Fibroblast of lung (primary cell): Measurements from ENCODE around the gene DYSF.

Experiments
- CTCF ChIP-seq, 2 donors: IDR thresholded peaks in 1 of 2; conservative IDR thresholded peaks in 1 of 2; 1 replicate in 1 of 2; 2 replicates in 1 of 2; pipeline ENCODE4 v1.5.1; 2011 to 2012; ENCODE audit warnings: low read length in 2 of 2, control low read depth in 1 of 2, inconsistent platforms in 1 of 2, low read depth in 1 of 2, mild to moderate bottlenecking in 1 of 2
- EZH2 ChIP-seq: IDR thresholded peaks from 2 replicates; pipeline ENCODE4 v1.5.1; 2012; ENCODE audit warnings: low read length, control low read depth, mild to moderate bottlenecking; ENCODE audit errors: missing control alignments

DNA sequence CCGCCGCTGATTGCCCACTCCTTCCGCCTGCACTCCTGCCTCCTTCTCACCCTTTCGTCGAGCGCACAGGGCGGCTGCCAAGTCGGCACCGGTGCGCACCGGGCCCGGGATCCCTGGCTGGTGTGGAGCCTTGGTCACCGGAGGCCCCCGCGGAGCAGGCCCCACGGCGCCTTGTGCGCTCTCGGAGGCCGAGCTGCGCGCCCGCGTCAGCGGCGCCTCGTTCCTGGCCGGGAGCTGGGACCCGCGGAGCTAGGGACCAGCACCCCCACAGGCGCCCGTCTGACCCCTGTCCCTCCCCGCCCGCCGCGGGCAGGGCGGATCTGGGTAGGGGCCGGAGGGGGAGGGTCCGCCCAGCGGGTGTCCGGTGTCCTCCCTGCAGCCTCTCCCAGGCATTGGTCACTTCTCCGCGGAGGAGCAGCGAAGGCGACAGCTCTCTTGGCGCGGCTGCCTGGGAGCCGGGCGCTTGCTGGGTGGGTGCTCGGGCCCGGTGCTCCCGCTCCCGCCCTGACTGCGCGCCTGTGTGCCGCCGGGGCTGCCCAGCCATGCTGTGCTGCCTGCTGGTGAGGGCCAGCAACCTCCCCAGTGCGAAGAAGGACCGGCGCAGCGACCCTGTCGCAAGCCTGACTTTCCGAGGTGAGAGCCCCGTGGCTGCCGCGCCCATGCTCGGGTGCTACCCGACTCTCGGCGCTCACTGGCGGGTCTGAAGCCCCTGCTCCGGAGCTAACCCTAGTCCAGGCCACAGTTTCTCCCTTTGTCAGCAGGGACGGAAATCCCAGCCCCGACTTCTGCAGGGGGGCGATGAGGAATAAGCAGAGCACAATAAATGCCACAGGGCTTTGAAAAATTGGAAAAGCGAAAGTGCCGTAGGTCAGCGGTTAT is 13.2 kb downstream of the DYSF start:
- TF ChIP-seq CTCF (conservative IDR thresholded peaks at IDR 0.05 in 1 of 2, IDR thresholded peaks at IDR 0.05 in 1 of 2; ENCODE audit: low read depth in 1 of 2, low read length in 2 of 2) (no peak), EZH2 (no peak)
